HG03469 (cell line): ENCODE results near the gene TMEM52B.
A peak's percentile ranks its signal among the peaks of the same experiment; 100 is the strongest.
"Not testable (repeated sequence)": the region's sequence is repeated elsewhere in the genome, so short reads cannot be mapped to it uniquely, and the experiment has no call there.

Experiments used
- ATAC-seq: cut with Tn5 transposase; IDR thresholded peaks from one replicate; pipeline ENCODE4 v1.9.1; 2021; ENCODE audit warnings: mild to moderate bottlenecking, moderate library complexity, moderate number of reproducible peaks; ENCODE audit not compliant: unreplicated experiment

TMEM52B gene

DNA sequence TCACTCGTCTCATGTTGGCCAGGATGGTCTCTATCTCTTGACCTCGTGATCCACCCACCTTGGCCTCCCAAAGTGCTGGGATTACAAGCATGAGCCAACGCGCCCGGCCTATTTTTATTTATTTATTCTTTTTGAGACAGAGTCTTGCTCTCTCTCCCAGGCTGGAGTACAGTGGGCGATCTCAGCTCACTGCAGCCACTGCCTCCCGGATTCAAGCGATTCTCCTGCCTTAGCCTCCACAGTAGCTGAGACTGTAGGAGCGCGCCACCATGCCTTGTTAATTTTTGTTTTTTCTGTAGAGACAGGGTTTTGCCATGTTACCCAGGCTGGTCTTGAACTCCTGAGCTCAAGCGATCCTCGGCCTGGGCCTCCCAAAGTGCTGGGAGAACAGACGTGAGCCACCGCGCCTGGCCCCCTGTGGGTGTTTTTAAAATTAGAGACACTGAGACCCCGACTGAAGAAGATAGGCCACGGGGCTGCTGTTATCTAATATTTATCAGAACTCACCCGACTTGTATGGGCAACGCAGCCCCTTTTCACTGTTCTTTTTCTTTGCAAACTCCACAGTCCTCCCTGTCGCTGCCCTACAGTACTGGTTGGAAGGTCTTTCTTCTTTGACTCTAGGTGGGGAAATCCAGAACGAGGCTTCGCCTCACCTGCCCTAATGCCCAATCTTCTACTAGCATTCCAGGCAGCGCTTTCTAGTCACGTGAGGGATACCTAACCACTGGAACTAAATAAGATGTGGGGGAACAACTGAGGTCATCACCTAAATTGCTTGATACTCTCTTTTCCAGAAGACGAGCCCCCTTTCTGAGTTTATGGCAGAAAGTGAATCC, 32.5 kb downstream of the TMEM52B start:
- no peak for ATAC-seq

DNA sequence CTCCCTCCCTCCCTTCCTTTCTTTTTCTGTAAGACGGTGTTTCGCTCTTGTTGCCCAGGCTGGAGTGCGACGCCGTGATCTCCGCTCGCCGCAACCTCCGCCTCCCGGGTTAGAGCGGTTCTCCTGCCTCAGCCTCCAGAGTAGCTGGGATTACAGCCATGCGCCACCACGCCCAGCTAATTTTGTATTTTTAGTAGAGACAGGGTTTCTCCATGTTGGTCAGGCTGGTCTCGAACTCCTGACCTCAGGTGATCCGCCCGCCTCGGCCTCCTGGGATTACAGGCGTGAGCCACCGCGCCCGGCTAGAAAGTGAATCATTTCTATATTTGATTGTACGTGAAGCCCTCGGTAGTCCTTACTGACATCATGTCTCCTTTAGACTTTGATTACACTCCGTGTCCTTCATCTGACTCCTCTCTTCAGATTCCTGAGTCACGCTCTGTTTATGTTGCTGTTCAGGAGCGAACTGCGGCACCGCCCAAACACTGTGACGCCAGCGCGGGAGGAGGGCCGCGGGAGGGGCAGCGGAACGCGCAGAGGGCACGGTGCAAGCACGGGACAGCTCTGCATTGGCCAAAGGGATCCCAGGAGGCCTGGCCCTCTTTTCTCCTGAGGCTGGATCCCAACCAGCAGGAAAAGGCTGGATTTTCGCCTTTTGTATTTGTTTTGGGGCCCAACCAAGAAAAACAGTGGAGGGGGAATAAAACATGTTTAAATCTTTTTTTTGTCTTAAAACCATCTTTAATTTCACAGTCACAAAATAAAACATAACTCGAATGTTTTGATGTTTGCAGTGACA, 33.3 kb downstream of the TMEM52B start:
- no peak for ATAC-seq

DNA sequence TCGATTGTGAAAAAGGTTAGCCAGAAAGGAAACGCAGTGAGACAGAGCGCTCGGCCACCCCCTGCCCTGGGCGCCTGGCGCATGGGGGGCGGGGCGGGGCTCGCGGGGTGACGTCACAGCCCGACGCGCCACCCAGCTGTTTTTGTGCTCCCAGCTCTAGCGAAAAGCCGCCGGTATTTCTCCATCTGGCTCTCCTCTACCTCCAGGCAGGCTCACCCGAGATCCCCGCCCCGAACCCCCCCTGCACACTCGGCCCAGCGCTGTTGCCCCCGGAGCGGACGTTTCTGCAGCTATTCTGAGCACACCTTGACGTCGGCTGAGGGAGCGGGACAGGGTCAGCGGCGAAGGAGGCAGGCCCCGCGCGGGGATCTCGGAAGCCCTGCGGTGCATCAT, 33.9 kb downstream of the TMEM52B start, which contains the start of gene GABARAPL1:
TSS of gene GABARAPL1 (plus strand) at position 139 of the 393 bp plus-strand sequence. CDS start at position 392, 253 bp downstream.
- ATAC-seq: no peak

DNA sequence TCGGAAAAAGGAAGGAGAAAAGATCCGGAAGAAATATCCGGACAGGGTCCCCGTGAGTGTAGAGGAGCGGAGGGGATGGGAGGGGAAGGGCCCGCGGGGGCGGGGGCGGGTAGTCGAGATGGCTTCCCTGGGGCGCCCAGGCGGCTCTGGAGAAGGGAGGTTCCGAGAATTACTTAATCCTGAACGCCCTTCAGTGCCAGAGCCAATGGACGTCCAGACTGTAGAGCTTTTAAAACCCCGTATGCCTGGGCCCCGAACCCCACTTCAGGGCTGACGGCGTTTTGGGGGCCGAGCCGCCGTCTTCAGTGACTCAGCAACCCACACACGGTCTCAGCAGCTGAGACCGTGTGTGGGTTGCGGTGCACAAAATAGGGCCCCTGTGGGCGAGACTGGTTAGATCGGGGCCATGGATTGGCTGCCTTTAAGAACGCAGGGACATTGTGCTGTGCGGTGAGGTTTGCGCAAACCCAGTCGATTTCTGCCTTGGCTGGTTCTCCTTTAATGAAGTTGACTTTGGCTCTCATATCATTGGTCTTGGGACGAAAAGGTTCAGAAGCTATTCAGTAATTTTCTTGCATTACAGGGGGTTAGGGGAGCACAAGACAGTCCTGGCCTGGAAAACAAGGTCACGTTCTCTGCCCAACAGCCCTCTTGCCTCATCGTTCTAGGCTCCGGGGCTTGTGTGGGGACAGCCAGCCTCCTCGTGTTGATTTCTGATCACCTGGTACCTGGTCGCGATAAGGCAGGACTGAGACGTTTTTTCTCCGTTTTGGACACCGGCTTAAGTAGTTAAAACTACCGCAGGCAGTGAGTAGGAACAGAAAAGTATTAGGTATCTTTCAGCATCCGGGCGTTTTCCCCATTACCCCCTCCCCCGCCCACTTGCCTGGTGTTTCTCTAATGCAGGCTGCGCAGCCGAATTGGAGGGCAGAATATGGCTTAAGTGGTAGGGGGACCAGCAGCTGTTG, 34.6 kb downstream of the TMEM52B start:
- peak; percentile 57 for ATAC-seq

DNA sequence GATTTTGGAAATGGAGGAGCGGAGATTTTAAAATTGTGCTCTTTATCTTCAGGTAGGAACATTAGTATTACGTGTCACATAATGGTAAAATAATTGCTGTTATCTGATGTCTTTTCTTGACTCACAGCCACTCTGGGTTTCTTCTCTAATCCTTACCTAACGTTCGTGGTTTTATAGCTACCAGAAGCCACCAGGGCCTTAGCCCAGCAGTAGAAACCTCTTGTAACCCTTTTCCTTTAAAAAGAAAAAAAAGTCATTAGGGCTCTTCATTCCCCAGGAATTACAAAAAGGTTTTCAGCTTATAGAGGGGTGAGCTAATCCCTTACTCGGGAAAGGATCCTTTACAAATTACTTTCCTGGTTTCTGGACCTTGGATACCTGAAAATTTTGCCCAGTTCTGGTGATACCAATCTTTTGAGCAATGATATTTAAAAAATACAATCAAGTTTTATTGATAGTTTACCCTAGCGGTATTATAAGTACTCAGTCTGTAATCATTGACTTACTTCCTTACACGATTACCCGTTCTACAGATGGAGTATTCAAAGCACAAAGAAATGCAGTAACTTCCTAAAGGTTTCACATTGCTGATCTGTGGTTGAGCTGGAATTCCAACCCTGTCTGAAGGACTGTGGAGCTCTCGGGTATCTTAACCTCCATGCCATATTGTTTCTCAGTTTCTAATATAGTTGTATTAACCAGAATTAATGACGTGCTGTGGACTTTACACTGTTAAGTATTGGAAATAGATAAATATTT, 35.5 kb downstream of the TMEM52B start:
- no peak for ATAC-seq

DNA sequence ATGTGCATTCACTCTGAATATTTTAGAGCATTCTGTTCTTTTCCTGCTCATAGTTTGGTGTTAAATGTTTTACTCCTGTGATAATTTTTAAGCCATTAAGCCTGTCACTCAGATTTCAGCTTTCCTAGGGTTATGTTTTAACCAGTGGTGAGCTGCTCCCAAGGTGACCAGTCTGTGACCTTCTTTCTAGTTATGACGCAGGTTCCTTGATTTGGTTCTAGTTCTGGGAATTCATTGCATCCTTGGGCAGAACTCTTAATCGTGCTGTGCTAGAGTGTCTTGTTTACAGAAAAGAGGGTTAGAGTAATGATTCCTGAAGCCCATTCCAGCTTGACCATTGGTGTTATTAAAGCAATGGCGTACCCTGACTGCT, 36.0 kb downstream of the TMEM52B start:
- no peak for ATAC-seq

DNA sequence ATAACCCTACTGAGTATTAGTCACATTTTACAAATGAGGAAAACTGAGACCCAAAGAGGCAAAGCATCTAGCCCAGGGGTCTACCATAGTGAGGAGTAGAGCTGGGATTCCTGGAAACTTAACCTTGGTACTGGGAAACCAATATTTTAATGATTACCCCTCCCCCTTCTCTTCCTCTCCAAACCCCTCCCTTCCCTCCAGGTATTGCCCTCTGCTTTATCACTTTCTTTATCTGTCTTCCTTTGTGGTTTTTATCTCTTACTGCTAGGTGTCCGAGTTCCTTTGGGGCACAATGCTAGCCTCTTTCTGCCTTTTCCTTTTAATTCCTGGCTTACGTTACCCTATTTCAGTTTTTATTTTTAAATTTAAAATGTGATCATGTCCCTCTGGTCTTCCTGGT, 36.6 kb downstream of the TMEM52B start:
- ATAC-seq: no peak

DNA sequence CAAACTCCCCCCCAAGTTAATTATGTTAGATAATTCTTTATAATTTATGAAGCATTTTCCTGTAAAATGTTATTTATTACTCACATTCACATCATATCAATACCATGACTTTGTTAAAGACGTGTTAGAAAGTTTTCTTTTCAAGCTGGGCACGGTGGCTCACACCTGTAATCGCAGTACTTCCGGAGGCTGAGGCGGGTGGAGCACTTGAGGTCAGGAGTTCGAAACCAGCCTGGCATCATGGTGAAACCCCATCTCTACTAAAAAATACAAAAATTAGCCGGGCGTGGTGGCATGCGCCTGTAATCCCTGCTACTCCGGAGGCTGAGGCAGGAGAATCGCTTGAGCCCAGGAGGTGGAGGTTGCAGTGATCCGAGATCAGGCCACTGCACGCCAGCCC, 37.1 kb downstream of the TMEM52B start:
- not testable (repeated sequence) for ATAC-seq

DNA sequence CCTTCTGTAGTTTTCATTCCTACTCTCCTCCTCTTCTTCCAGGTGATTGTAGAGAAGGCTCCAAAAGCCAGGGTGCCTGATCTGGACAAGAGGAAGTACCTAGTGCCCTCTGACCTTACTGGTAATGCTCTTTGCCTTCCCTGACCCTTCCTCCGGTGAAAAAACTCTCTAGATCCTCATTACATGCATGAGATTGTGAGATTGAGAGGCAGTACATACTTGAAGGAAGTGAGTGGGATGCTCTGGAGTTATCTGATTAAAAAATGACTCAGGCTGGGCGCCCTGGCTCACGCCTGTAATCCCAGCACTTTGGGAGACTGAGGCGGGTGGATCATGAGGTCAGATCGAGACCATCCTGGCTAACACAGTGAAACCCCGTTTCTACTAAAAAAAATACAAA, 39.2 kb downstream of the TMEM52B start:
- ATAC-seq: no peak

DNA sequence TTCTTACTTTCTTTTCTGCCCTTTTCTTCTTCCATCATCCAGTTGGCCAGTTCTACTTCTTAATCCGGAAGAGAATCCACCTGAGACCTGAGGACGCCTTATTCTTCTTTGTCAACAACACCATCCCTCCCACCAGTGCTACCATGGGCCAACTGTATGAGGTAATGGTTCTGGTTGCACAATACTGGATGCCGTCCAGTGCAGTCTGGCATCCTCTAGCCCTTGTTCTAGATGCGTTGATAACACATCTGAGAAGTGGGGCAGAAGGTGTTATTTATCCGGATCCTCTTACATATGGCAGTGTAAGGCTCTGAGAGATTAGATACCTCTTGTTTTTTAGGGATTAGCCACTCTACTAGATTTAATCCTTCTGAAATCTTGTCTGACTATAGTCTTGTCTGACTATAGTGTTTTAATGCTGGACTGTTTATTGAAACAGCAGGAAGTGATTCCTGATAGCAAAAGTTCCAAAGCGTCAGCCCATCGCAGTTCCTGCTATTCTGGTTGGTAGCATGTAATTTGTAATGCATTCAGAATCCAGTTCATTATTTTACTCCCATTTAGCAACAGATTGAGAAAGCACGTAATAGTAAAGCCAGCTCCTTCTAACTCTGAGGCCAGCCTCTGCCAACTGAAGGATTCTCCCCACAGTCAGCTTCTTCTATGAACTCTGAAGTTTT, 41.7 kb downstream of the TMEM52B start:
- no peak for ATAC-seq

DNA sequence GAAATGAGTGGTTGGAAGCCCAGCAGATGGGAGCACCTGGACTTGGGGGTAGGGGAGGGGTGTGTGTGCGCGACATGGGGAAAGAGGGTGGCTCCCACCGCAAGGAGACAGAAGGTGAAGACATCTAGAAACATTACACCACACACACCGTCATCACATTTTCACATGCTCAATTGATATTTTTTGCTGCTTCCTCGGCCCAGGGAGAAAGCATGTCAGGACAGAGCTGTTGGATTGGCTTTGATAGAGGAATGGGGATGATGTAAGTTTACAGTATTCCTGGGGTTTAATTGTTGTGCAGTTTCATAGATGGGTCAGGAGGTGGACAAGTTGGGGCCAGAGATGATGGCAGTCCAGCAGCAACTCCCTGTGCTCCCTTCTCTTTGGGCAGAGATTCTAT, 43.0 kb downstream of the TMEM52B start:
- no peak for ATAC-seq

DNA sequence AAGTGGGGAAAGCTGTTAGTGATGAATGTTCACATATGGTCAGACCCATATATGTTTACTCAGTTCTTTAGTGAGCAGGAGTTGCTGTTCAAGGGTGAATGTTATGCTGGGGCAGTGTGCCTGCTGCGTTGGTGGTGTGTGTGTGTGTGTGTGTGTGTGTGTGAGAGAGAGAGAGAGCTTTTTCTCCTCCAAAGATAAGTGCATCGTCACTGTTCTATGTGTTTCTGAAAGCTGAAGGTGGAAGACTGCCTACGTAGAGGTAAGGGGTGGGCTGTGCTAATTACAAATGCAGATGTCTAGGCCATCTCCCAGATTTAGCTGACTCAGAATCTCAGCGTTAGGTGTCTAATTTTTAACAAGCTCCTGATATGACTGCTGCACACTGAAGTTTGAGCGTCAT, 44.4 kb downstream of the TMEM52B start:
- ATAC-seq: no peak

DNA sequence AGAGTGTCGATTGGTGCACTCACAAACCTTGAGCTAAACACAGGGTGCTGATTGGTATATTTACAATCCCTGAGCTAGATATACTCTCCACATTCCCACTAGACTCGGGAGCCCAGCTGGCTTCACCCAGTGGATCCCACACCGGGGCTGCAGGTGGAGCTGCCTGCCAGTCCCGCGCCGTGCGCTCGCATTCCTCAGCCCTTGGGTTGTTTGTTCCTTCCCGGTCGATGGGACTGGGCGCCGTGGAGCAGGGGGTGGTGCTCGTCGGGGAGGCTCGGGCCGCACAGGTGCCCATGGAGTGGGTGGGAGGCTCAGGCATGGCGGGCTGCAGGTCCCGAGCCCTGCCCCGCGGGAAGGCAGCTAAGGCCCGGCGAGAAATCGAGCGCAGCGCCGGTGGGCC, 46.6 kb downstream of the TMEM52B start:
- not testable (repeated sequence) for ATAC-seq

DNA sequence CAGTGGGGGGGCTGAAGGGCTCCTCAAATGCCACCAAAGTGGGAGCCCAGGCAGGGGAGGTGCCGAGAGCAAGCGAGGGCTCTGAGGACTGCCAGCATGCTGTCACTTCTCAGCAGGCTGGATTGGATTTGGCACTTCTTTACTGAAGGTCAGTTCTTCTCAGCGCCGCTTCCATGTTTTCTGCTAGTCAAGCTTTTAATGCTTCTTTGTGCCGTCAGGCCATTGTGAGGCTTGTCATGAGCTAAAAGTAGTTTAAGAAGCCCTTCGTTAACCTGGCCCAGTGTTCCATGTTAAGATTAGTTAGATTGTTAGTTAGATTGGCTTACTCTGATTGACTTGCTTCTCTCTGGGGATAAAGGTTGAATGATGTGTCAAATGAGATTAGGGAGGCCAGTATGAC, 47.3 kb downstream of the TMEM52B start:
- ATAC-seq: no peak

DNA sequence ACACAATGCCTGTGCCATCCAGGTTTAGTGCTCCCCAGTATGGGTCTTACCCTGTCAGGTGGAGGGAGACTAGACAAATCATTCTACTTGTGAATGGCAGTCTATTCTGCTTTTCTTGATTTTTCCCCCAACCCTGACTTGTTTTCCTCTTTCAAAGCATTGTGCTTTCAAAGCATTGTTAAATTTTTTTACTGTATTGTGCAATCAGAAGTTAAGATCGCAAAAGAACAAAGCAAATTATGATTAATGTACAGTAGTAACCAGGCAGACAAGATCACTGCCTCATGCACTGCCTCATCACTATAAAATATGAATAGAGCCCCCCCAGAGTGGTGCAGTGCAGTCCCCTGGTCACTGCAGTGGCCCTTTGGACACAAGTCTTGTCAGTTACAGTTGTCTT, 47.9 kb downstream of the TMEM52B start:
- no peak for ATAC-seq

DNA sequence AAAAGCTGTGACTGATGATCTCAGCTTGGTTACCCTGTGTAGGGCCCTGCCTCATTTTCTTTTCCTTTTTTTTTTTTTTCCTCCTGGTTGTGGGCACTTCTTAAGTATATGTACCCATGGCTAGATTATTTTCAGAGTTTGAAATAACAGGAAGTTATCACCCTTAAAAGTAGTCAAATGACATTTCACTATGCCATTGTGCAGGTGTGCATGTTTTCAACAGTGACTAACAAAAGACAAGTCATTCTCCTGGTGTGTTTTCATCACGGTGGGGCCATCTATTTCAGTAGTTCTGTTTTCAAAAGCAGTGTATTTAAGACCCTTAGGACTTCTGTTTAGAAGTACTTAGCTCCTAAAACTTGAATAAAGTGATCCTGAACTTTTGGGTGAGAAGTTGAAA, 48.8 kb downstream of the TMEM52B start:
- ATAC-seq: no peak

DNA sequence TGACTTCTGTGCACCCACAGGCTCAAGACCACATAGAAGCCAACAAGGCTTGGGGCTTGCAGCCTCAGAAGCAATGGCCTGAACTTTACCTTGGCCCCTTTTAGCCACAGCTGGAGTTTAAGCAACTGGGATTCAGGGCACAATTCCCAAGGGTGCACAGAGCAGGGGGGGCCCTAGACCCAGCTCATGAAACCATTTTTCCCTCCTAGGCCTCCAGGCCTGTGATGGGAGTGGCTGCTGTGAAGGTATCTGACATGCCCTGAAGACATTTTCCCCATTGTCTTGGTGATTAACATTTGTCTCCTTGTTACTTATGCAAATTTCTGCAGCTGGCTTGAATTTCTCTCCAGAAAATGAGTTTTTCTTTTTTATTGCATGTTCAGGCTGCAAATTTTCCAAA, 55.7 kb downstream of the TMEM52B start:
- no peak for ATAC-seq

DNA sequence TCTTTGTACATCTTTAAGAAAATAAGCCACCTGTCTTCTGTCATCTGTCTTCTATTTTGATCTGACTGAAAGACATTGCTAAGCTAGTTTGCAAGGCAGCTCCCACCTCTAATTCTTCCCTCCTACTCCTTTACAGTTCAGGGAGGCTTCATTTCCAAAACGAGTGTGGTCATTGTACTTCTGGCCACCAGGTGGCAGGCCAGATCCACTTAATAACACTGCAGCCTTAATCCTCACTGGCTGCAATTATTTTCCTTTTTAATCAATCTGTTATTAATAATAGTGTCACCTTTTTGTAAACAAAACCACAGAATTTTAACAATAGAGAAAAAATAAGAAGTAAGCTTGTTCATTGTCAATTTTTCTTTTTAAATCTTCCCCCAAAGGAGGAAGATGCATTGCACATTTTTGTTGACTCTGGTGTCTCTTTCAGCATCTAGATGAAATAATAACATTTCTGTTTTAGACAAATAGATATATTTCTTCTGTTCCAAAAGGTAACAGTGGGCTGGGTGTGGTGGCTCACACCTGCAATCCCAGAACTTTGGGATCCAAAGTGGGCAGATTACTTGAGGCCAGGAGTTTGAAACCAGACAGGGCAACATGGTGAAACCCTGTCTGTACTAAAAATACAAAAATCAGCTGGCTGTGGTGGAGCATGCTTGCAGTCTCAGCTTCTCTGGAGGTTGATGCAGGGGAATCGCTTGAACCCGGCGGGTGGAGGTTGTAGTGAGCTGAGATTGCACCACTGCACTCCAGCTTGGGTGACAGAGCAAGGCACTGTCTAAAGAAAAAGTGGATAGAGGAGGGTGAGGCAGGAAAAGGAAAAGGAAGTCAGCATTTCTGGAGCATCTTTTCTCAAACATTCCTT, 57.2 kb downstream of the TMEM52B start:
- no peak for ATAC-seq

DNA sequence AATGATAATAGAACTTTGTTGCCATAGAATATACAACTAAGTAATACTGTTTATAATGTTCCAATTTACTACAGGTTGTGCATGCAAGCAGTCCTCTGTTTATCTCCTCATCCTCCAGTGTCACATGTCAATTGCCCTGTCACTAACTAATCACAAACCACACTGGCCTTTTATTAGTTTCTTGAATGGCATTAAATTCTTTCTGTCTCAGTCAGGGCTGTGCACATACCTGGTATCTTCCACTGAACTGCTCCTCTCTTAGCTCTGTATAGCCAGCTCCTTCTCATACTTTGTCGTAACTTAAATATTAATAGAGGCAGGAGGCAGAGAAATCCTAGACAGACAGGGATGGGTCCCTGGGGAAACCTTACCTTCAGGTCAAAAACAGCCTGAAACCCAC, 57.9 kb downstream of the TMEM52B start:
- ATAC-seq: no peak
